Mesendoderm (in vitro differentiated cells): ENCODE measurements around the gene MEIOSIN.
"Not testable (repeated sequence)": the region's sequence is repeated elsewhere in the genome, so short reads cannot be mapped to it uniquely, and the experiment has no call there.

Source experiments
- DNase-seq: peaks from one replicate; pipeline ENCODE4 v3.0.0; 2013
- H2AK5ac ChIP-seq: 2 replicates; pipeline ENCODE4 v1.6.1; 2013; ENCODE audit warnings: low read length, inconsistent platforms
- H2BK120ac ChIP-seq: 2 replicates; pipeline ENCODE4 v1.6.1; 2013; ENCODE audit warnings: low read depth, mild to moderate bottlenecking, low read length, moderate library complexity, mixed read lengths
- H2BK15ac ChIP-seq: replicated peaks from 2 replicates; pipeline ENCODE4 v1.6.1; 2013; ENCODE audit warnings: low read depth, mild to moderate bottlenecking, moderate library complexity
- H2BK5ac ChIP-seq: 2 replicates; pipeline ENCODE4 v1.6.1; 2013; ENCODE audit warnings: low read length, inconsistent platforms
- H3K18ac ChIP-seq: 2 replicates; pipeline ENCODE4 v1.6.1; 2013; ENCODE audit warnings: mild to moderate bottlenecking, low read length, mixed read lengths
- H3K23ac ChIP-seq: one replicate; pipeline ENCODE4 v1.6.1; 2013; ENCODE audit warnings: low read length
- H3K27ac ChIP-seq: 2 replicates; pipeline ENCODE4 v1.5.1; 2013; ENCODE audit warnings: low read depth, mild to moderate bottlenecking, inconsistent platforms, low read length, moderate library complexity
- H3K27me3 ChIP-seq: 2 replicates; pipeline ENCODE4 v1.6.1; 2013; ENCODE audit warnings: low read length, control low read depth, mild to moderate bottlenecking, inconsistent platforms; ENCODE audit not compliant: insufficient read depth, poor library complexity
- H3K36me3 ChIP-seq: 2 replicates; pipeline ENCODE4 v1.6.1; 2013; ENCODE audit warnings: low read length, inconsistent platforms; ENCODE audit not compliant: control insufficient read depth, insufficient read depth
- H3K4ac ChIP-seq: one replicate; pipeline ENCODE4 v1.6.1; 2013; ENCODE audit warnings: low read depth, mild to moderate bottlenecking, low read length, moderate library complexity
- H3K4me1 ChIP-seq: 2 replicates; pipeline ENCODE4 v1.6.1; 2013; ENCODE audit warnings: low read depth, low read length, inconsistent platforms; ENCODE audit not compliant: control insufficient read depth
- H3K4me2 ChIP-seq: 2 replicates; pipeline ENCODE4 v1.6.1; 2013; ENCODE audit warnings: low read length
- H3K4me3 ChIP-seq: 2 replicates; pipeline ENCODE4 v1.5.1; 2013; ENCODE audit warnings: mild to moderate bottlenecking, low read length
- H3K56ac ChIP-seq: one replicate; pipeline ENCODE4 v1.6.1; 2013; ENCODE audit warnings: low read length
- H3K79me1 ChIP-seq: 2 replicates; pipeline ENCODE4 v1.6.1; 2013; ENCODE audit warnings: low read length, inconsistent platforms
- H3K79me2 ChIP-seq: 2 replicates; pipeline ENCODE4 v1.6.1; 2013; ENCODE audit warnings: mild to moderate bottlenecking, low read length; ENCODE audit not compliant: control insufficient read depth, insufficient read depth
- H3K9ac ChIP-seq: 2 replicates; pipeline ENCODE4 v1.6.1; 2013; ENCODE audit warnings: low read length, inconsistent platforms
- H4K5ac ChIP-seq: one replicate; pipeline ENCODE4 v1.6.1; 2013; ENCODE audit warnings: low read length
- H4K8ac ChIP-seq: one replicate; pipeline ENCODE4 v1.6.1; 2013; ENCODE audit warnings: low read depth, mild to moderate bottlenecking, control low read depth, low read length, moderate library complexity
- WGBS: extraction: QIAGEN DNeasy Blood & Tissue Kit; methylation state at CpG from one replicate; pipeline ENCODE4 v1.1.7; 2013; ENCODE audit warnings: low lambda C conversion rate, missing lambda C conversion rate; ENCODE audit not compliant: insufficient coverage; ENCODE audit errors: extremely low coverage; 5-methylcytosine and 5-hydroxymethylcytosine counted together

The MEIOSIN gene

DNA sequence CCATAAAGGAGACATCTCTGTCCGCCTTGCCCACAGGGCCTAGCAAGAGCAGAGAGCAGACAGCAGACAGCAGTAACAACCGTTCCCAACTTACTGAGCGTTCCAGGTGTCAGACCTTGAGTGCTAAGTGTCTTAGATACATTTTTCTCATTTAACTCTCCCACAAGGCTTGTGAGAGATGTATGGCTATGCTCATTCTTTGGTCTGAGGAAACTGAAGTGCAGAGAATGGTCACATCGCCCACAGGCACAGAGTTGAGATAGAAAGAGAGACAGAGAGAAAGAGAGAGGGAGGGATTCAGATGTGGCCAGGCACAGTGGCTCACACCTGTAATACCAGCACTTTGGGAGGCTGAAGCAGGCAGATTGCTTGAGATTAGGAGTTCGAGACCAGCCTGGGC, 14.3 kb downstream of the MEIOSIN start:
- no peak overlapping the region for H2BK15ac ChIP-seq
- no peaks in the 10 kb centered on the region for H3K27me3 ChIP-seq
- no peak overlapping the region for H3K23ac ChIP-seq
- H3K4ac ChIP-seq = no peak overlapping the region
- no peak for DNase-seq
- H3K79me1 ChIP-seq = no peaks in the 10 kb centered on the region
- no peak overlapping the region for H2BK5ac ChIP-seq
- H3K18ac ChIP-seq = no peak overlapping the region
- no peak overlapping the region for H3K4me3 ChIP-seq
- no peaks in the 10 kb centered on the region for H3K79me2 ChIP-seq
- H2AK5ac ChIP-seq = no peak overlapping the region
- no peak overlapping the region for H4K5ac ChIP-seq
- H4K8ac ChIP-seq = no peak overlapping the region
- no peak overlapping the region for H3K56ac ChIP-seq
- no peak overlapping the region for H3K27ac ChIP-seq
- no peaks in the 10 kb centered on the region for H3K4me1 ChIP-seq
- no peak overlapping the region for H3K9ac ChIP-seq
- H2BK120ac ChIP-seq = no peak overlapping the region
- H3K36me3 ChIP-seq = no peaks in the 10 kb centered on the region
- H3K4me2 ChIP-seq = no peak overlapping the region
- WGBS = no CpG with 5 or more reads among the region's 5 CpGs

- H3K9ac ChIP-seq, H2BK15ac ChIP-seq, H2BK5ac ChIP-seq, DNase-seq, H3K4ac ChIP-seq, H4K8ac ChIP-seq, H3K4me1 ChIP-seq, H2AK5ac ChIP-seq, H2BK120ac ChIP-seq, H3K18ac ChIP-seq, H3K56ac ChIP-seq, H3K27ac ChIP-seq, H3K36me3 ChIP-seq, H3K23ac ChIP-seq, H4K5ac ChIP-seq, H3K79me1 ChIP-seq, H3K79me2 ChIP-seq, H3K4me2 ChIP-seq, H3K4me3 ChIP-seq, H3K27me3 ChIP-seq: not testable (repeated sequence)
- WGBS = no CpG with 5 or more reads among the region's 10 CpGs
Observed at GRCh38 chr19:45751483-45751882, 18.2 kb downstream of the MEIOSIN start.

DNA sequence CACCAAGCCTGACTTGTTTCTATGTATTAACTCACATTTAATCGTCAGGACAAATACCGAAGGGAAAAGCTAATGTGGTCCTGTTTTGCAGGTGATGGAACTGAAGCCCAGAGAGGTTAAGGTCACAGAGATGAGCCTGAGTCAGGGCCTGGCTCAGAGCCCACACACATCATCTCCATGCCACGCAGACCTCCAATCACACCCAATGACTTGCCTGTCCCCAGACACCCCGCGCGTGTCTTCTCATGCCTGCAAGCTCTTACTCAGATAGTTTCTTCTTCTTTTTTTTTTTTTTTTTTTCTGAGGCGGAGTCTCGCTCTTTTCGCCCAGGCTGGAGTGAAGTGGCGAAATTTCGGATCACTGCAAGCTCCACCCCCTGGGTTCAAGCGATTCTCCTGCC, 19.4 kb downstream of the MEIOSIN start:
- H2BK5ac ChIP-seq = no peak overlapping the region
- no peak overlapping the region for H3K18ac ChIP-seq
- no peaks in the 10 kb centered on the region for H3K4me1 ChIP-seq
- H3K27ac ChIP-seq = no peak overlapping the region
- no peaks in the 10 kb centered on the region for H3K36me3 ChIP-seq
- H3K23ac ChIP-seq = no peak overlapping the region
- no peaks in the 10 kb centered on the region for H3K79me1 ChIP-seq
- H3K4me2 ChIP-seq = no peak overlapping the region
- WGBS = no CpG with 5 or more reads among the region's 12 CpGs
- H3K27me3 ChIP-seq = no peaks in the 10 kb centered on the region
- no peak overlapping the region for H2BK120ac ChIP-seq
- no peaks in the 10 kb centered on the region for H3K79me2 ChIP-seq
- no peak overlapping the region for H3K56ac ChIP-seq
- H4K8ac ChIP-seq = no peak overlapping the region
- no peak overlapping the region for H3K9ac ChIP-seq
- DNase-seq = no peak
- no peak overlapping the region for H2BK15ac ChIP-seq
- no peak overlapping the region for H3K4me3 ChIP-seq
- no peak overlapping the region for H2AK5ac ChIP-seq
- no peak overlapping the region for H4K5ac ChIP-seq
- H3K4ac ChIP-seq = no peak overlapping the region

- Histone ChIP-seq H4K8ac (no peak overlapping the region), H2BK120ac (no peak overlapping the region), H4K5ac (no peak overlapping the region), H3K18ac (no peak overlapping the region), H3K36me3 (no peaks in the 10 kb centered on the region), H3K56ac (no peak overlapping the region), H2AK5ac (no peak overlapping the region), H3K4me3 (no peak overlapping the region), H3K27me3 (no peaks in the 10 kb centered on the region), H3K23ac (no peak overlapping the region), H3K4me2 (no peak overlapping the region), H2BK5ac (no peak overlapping the region), H3K79me2 (no peaks in the 10 kb centered on the region), H3K79me1 (no peaks in the 10 kb centered on the region), H3K27ac (no peak overlapping the region), H3K4me1 (no peaks in the 10 kb centered on the region), H3K9ac (no peak overlapping the region), H3K4ac (no peak overlapping the region), H2BK15ac (no peak overlapping the region)
- DNase-seq = peak; percentile 84
- WGBS = no CpG with 5 or more reads among the region's 6 CpGs
Observed at GRCh38 chr19:45753548-45753947, 20.3 kb downstream of the MEIOSIN start.

- Histone ChIP-seq H2BK5ac (no peak overlapping the region), H3K27ac (no peak overlapping the region), H3K9ac (no peak overlapping the region), H2BK15ac (no peak overlapping the region), H3K4ac (no peak overlapping the region), H3K4me2 (no peak overlapping the region), H3K79me1 (no peaks in the 10 kb centered on the region), H3K56ac (no peak overlapping the region), H2BK120ac (no peak overlapping the region), H3K27me3 (no peaks in the 10 kb centered on the region), H4K8ac (no peak overlapping the region), H3K4me3 (no peak overlapping the region), H3K36me3 (no peaks in the 10 kb centered on the region), H4K5ac (no peak overlapping the region), H3K18ac (no peak overlapping the region), H3K23ac (no peak overlapping the region), H3K79me2 (no peaks in the 10 kb centered on the region), H2AK5ac (no peak overlapping the region), H3K4me1 (no peaks in the 10 kb centered on the region)
- no peak for DNase-seq
- no CpG with 5 or more reads among the region's 8 CpGs for WGBS
Observed at GRCh38 chr19:45754323-45754722, 21.1 kb downstream of the MEIOSIN start.

GRCh38 chr19:45757695-45758094, 24.5 kb downstream of the MEIOSIN start:
- H4K5ac ChIP-seq = no peak overlapping the region
- no peak overlapping the region for H3K23ac ChIP-seq
- H3K56ac ChIP-seq = no peak overlapping the region
- H2BK120ac ChIP-seq = no peak overlapping the region
- H3K36me3 ChIP-seq = no peaks in the 10 kb centered on the region
- no peak overlapping the region for H2AK5ac ChIP-seq
- no peak overlapping the region for H2BK15ac ChIP-seq
- H3K27me3 ChIP-seq = no peaks in the 10 kb centered on the region
- H3K79me1 ChIP-seq = no peaks in the 10 kb centered on the region
- no peak overlapping the region for H3K27ac ChIP-seq
- H3K4me2 ChIP-seq = no peak overlapping the region
- H3K18ac ChIP-seq = no peak overlapping the region
- no peak overlapping the region for H2BK5ac ChIP-seq
- no peak overlapping the region for H3K4ac ChIP-seq
- no CpG with 5 or more reads among the region's 9 CpGs for WGBS
- no peak for DNase-seq
- peaks cover 2% of the 10 kb centered on the region for H3K4me1 ChIP-seq
- no peak overlapping the region for H4K8ac ChIP-seq
- no peak overlapping the region for H3K9ac ChIP-seq
- no peaks in the 10 kb centered on the region for H3K79me2 ChIP-seq
- no peak overlapping the region for H3K4me3 ChIP-seq
